ENCODE measurements around the gene NFATC2.

The NFATC2 gene

GRCh38 chr20:51417250-51418136 lies 125.0 kb downstream of the NFATC2 start:
- Histone ChIP-seq H3F3A (ENCODE audit: insufficient read depth) (no peaks in the 10 kb centered on the region), H3K27ac (ENCODE audit: low read depth, low read length) (no peak overlapping the region), H3K36me3 (ENCODE audit: low read length) (no peaks in the 10 kb centered on the region), H3K27me3 (ENCODE audit: low read length) (no peaks in the 10 kb centered on the region), H3K4me3 (ENCODE audit: insufficient read depth, low read length, poor library complexity, severe bottlenecking) (no peak overlapping the region), H3K79me2 (ENCODE audit: insufficient read depth, low read length) (no peaks in the 10 kb centered on the region), H4K20me1 (ENCODE audit: low read depth, low read length) (no peaks in the 10 kb centered on the region), H3K4me2 (ENCODE audit: low read depth, low read length, poor library complexity, severe bottlenecking) (no peak overlapping the region), H3K9me3 (ENCODE audit: insufficient read depth, low read length) (no peaks in the 10 kb centered on the region), H3K9me2 (replicated peaks; ENCODE audit: insufficient read depth, low read length) (no peaks in the 10 kb centered on the region), H3K9ac (ENCODE audit: low read length) (no peak overlapping the region), H2AFZ (ENCODE audit: low read depth, low read length, severe bottlenecking) (no peak overlapping the region)
- TF ChIP-seq EZH2phosphoT487 (conservative IDR thresholded peaks at IDR 0.05; ENCODE audit: low read length), result no peak
- TF ChIP-seq CTCF (IDR thresholded peaks at IDR 0.05; ENCODE audit: insufficient read depth, low read length, poor library complexity, severe bottlenecking), result no peak

DNA sequence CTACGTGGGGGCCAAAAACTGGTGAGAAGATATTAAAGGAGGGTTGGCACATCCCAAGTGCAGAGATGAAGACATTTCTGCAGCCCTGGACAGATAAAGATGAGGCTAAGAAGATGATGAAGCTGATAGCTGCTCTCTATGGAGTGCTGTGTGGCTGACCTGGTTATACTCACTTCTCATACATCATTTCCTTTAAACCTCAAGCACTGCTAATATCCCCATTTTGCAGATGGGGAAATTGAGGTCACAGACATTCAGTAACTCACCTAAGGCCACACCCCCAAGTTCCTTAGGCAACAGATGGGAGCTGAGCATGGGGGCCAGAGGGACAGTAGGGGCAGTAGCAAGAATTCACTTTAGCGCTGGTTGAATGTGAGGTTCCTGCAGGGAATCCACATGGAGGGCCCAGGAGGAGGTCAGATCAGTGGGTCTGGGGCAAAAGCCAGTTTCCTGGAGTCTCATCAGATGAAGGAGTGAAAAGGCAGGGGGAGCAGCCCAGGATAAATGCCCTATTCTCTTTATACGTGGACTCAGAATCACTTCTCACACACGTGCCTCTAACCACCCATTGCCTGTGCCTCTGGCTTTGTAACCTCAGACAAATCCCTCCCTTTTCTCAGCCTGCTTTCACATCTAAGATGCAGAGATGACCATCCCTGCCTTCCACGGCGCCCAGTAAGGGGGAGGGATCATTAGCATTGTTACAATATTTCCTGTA lies 125.8 kb downstream of the NFATC2 start:
- H2AFZ ChIP-seq (ENCODE audit: low read depth, low read length, severe bottlenecking), result no peak overlapping the region
- H3K36me3 ChIP-seq (ENCODE audit: low read length), result no peaks in the 10 kb centered on the region
- H3K4me2 ChIP-seq (ENCODE audit: low read depth, low read length, poor library complexity, severe bottlenecking), result no peak overlapping the region
- H3K27me3 ChIP-seq (ENCODE audit: low read length), result no peaks in the 10 kb centered on the region
- no peaks in the 10 kb centered on the region for H3K79me2 ChIP-seq (ENCODE audit: insufficient read depth, low read length)
- H3F3A ChIP-seq (ENCODE audit: insufficient read depth), result no peaks in the 10 kb centered on the region
- TF ChIP-seq CTCF (IDR thresholded peaks at IDR 0.05; ENCODE audit: insufficient read depth, low read length, poor library complexity, severe bottlenecking) (no peak), EZH2phosphoT487 (conservative IDR thresholded peaks at IDR 0.05; ENCODE audit: low read length) (no peak)
- H3K9ac ChIP-seq (ENCODE audit: low read length), result no peak overlapping the region
- no peaks in the 10 kb centered on the region for H3K9me2 ChIP-seq (replicated peaks; ENCODE audit: insufficient read depth, low read length)
- H3K27ac ChIP-seq (ENCODE audit: low read depth, low read length), result no peak overlapping the region
- H3K4me3 ChIP-seq (ENCODE audit: insufficient read depth, low read length, poor library complexity, severe bottlenecking), result no peak overlapping the region
- H4K20me1 ChIP-seq (ENCODE audit: low read depth, low read length), result no peaks in the 10 kb centered on the region
- H3K9me3 ChIP-seq (ENCODE audit: insufficient read depth, low read length), result no peaks in the 10 kb centered on the region

DNA sequence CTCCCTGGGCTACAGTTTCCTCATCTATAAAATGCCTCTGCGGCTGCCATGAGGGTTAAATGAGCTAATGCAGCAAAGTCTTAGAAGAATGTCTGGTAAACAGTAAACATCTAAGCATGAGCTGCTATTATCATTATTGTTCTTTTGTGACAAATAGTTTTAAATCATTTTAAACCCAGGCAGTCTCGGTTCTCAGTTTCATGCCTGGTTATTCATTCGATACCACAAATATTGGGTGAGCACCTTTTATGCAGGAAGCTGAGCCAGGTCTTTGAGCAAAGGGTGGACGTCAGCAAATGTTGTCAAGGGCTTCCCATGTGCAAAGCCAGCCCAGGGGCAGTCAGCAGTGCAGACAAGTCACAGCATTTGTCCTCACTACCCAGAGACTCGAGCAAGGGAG lies 128.7 kb downstream of the NFATC2 start:
- Histone ChIP-seq H3K36me3 (ENCODE audit: low read length) (no peaks in the 10 kb centered on the region), H4K20me1 (ENCODE audit: low read depth, low read length) (no peaks in the 10 kb centered on the region), H3F3A (ENCODE audit: insufficient read depth) (no peaks in the 10 kb centered on the region), H3K9me3 (ENCODE audit: insufficient read depth, low read length) (no peaks in the 10 kb centered on the region), H3K9ac (ENCODE audit: low read length) (no peak overlapping the region), H3K27me3 (ENCODE audit: low read length) (no peaks in the 10 kb centered on the region), H3K4me3 (ENCODE audit: insufficient read depth, low read length, poor library complexity, severe bottlenecking) (no peak overlapping the region), H3K4me2 (ENCODE audit: low read depth, low read length, poor library complexity, severe bottlenecking) (no peak overlapping the region), H2AFZ (ENCODE audit: low read depth, low read length, severe bottlenecking) (no peak overlapping the region), H3K79me2 (ENCODE audit: insufficient read depth, low read length) (no peaks in the 10 kb centered on the region), H3K9me2 (replicated peaks; ENCODE audit: insufficient read depth, low read length) (no peaks in the 10 kb centered on the region), H3K27ac (ENCODE audit: low read depth, low read length) (no peak overlapping the region)
- TF ChIP-seq EZH2phosphoT487 (conservative IDR thresholded peaks at IDR 0.05; ENCODE audit: low read length) (no peak), CTCF (IDR thresholded peaks at IDR 0.05; ENCODE audit: insufficient read depth, low read length, poor library complexity, severe bottlenecking) (no peak)

All from SU-DHL-6 (cell line).